GM12878 (cell line): ENCODE results near the gene CSF2. TPM values are rescaled to one million over a fixed set of nuclear protein-coding genes. Genes with fewer than 3 reads are reported as not detected.

Experiments
- BACH1 ChIP-seq: fragments of 450-650 bp; IDR thresholded peaks from 2 replicates; pipeline ENCODE4 v1.6.1; 2017; ENCODE audit warnings: mild to moderate bottlenecking, borderline replicate concordance
- CHD4 ChIP-seq: fragments of 200-600 bp; sonication (generic); IDR thresholded peaks from 2 replicates; pipeline ENCODE4 v1.6.1; 2016; ENCODE audit warnings: mild to moderate bottlenecking
- EED ChIP-seq: sonication (generic); IDR thresholded peaks from 2 replicates; pipeline ENCODE4 v1.6.1; 2016; ENCODE audit warnings: antibody characterized with exemption, low read depth
- IKZF1 ChIP-seq: fragments of 450-650 bp; conservative IDR thresholded peaks from 2 replicates; pipeline ENCODE4 v1.6.1; 2017; ENCODE audit warnings: antibody characterized with exemption, mild to moderate bottlenecking
- RB1 ChIP-seq: fragments of 450-650 bp; formaldehyde crosslinking; IDR thresholded peaks from 2 replicates; pipeline ENCODE4 v1.6.1; 2017; ENCODE audit warnings: mild to moderate bottlenecking, borderline replicate concordance
- RUNX3 ChIP-seq: IDR thresholded peaks from 2 replicates; pipeline ENCODE4 v1.6.1; 2012; ENCODE audit warnings: low read length, inconsistent platforms
- SIN3A ChIP-seq: IDR thresholded peaks from 2 replicates; pipeline ENCODE4 v1.6.1; 2012; ENCODE audit warnings: low read depth, low read length, improper control_type of control experiment
- ZNF622 ChIP-seq: fragments of 450-650 bp; IDR thresholded peaks from 2 replicates; pipeline ENCODE4 v1.6.1; 2017; ENCODE audit warnings: mild to moderate bottlenecking, inconsistent platforms
- polyA plus RNA-seq, 11 experiments: library from polyadenylated mRNA; depleted of rRNA in 4 of 11; unstranded in 6 of 11; stranded (reverse) in 5 of 11; fragments of >200 nt; fragmentation: Nextera tagmentation in 4 of 11; fragmentation: Illumina TruSeq in 1 of 11; extraction: Ambion mirVana in 4 of 11; extraction: Trizol in 1 of 11; gene quantifications; 1 replicate in 1 of 11; 2 replicates in 10 of 11; pipeline versions ENCODE4 v1.2.1 to v1.2.3, GENCODE V29; 2011 to 2016; ENCODE audit warnings: inconsistent platforms in 2 of 11, missing spikeins in 2 of 11, low read depth in 1 of 11
- total RNA-seq, 4 experiments: library from RNA; depleted of rRNA in 3 of 4; stranded (reverse); fragments of >200 nt in 3 of 4; fragmentation: Illumina TruSeq in 1 of 4; extraction: Trizol in 1 of 4; gene quantifications; 2 replicates each; pipeline versions ENCODE4 v1.2.1 to v1.2.3, GENCODE V29; 2013 to 2021
- TF ChIP-seq, protein P1 (sequence below): IDR thresholded peaks from 2 replicates; pipeline ENCODE4 v1.6.1; 2012; ENCODE audit warnings: improper control_type of control experiment, low read depth, low read length; ENCODE audit not compliant: insufficient replicate concordance
- TF ChIP-seq, protein P2 (sequence below), 3 experiments: IDR thresholded peaks in 2 of 3; conservative IDR thresholded peaks in 1 of 3; 2 replicates each; pipeline ENCODE4 v1.5.1; 2011; ENCODE audit warnings: low read depth in 3 of 3, low read length in 3 of 3, mild to moderate bottlenecking in 3 of 3, control low read depth in 2 of 3, moderate library complexity in 2 of 3, inconsistent platforms in 1 of 3, mixed read lengths in 1 of 3; ENCODE audit not compliant: control insufficient read depth in 2 of 3, insufficient read depth in 1 of 3; ENCODE audit errors: extremely low read depth in 1 of 3
- TF ChIP-seq, protein P3 (sequence below): IDR thresholded peaks from 2 replicates; pipeline ENCODE4 v1.6.1; 2011; ENCODE audit warnings: borderline replicate concordance, low read depth, mild to moderate bottlenecking, moderate library complexity, mixed read lengths, low read length; ENCODE audit not compliant: insufficient read depth; ENCODE audit errors: extremely low read length

The CSF2 gene
- total and polyA plus RNA-seq, 10 of the 15 experiments (the other 5 are each of a cell fraction or from before 2014, with no cell fraction given), result 0.15 to 2.0 (median 0.69) TPM; not detected in 2

DNA sequence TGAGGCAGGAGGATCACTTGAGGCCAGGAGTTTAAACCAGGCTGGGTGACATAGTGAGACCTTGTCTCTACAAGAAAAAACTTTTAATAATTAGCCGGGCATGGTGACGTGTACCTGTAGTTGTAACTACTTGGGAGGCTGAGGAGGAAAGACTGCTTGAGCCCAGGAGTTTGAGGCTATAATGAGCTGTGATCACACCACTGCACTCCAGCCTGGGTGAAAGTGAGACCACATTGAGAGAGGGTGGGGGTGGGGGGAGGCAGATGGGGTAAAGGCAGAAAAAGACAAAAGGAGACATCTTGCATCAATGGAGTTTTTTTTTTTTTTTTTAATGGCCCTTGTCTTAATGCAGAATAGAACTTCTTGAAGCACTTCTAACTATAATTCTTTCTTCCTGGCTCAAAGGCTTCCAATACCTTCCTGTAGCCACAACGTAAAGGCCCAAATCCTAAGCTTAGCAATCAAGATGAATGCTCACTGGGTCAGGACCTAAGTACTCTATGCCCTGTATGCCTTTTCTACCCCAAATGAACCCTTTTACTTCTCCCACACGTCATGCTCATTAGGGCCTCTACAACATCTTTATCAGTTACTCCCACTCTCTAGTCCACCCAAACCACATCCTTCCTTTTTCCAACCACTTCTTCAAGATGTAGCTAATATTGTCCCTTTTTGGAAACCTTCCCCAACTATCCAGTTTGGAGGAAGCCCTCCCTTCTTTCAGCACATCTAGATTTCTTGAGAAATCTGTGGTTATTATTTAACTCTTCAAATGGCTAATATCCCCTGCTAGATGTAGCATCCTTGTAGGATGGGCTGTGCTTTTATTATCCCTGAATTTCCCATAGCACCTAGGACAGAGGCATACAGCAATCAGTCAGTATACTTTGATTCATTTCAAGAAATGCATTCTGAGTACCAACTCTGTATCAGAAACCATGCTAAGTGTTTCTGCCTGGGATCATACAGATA lies 40.8 kb downstream of the CSF2 start (continued):
- TF ChIP-seq, protein P1, sequence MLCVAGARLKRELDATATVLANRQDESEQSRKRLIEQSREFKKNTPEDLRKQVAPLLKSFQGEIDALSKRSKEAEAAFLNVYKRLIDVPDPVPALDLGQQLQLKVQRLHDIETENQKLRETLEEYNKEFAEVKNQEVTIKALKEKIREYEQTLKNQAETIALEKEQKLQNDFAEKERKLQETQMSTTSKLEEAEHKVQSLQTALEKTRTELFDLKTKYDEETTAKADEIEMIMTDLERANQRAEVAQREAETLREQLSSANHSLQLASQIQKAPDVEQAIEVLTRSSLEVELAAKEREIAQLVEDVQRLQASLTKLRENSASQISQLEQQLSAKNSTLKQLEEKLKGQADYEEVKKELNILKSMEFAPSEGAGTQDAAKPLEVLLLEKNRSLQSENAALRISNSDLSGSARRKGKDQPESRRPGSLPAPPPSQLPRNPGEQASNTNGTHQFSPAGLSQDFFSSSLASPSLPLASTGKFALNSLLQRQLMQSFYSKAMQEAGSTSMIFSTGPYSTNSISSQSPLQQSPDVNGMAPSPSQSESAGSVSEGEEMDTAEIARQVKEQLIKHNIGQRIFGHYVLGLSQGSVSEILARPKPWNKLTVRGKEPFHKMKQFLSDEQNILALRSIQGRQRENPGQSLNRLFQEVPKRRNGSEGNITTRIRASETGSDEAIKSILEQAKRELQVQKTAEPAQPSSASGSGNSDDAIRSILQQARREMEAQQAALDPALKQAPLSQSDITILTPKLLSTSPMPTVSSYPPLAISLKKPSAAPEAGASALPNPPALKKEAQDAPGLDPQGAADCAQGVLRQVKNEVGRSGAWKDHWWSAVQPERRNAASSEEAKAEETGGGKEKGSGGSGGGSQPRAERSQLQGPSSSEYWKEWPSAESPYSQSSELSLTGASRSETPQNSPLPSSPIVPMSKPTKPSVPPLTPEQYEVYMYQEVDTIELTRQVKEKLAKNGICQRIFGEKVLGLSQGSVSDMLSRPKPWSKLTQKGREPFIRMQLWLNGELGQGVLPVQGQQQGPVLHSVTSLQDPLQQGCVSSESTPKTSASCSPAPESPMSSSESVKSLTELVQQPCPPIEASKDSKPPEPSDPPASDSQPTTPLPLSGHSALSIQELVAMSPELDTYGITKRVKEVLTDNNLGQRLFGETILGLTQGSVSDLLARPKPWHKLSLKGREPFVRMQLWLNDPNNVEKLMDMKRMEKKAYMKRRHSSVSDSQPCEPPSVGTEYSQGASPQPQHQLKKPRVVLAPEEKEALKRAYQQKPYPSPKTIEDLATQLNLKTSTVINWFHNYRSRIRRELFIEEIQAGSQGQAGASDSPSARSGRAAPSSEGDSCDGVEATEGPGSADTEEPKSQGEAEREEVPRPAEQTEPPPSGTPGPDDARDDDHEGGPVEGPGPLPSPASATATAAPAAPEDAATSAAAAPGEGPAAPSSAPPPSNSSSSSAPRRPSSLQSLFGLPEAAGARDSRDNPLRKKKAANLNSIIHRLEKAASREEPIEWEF, result no peak
- TF ChIP-seq BACH1 (no peak), ZNF622 (no peak), SIN3A (no peak), IKZF1 (peak; percentile 64), EED (0 out of 2 replicates have a peak, but pooled peaks have one; percentile 34), RUNX3 (peak; percentile 93), CHD4 (no peak), RB1 (no peak)
- TF ChIP-seq, protein P2, sequence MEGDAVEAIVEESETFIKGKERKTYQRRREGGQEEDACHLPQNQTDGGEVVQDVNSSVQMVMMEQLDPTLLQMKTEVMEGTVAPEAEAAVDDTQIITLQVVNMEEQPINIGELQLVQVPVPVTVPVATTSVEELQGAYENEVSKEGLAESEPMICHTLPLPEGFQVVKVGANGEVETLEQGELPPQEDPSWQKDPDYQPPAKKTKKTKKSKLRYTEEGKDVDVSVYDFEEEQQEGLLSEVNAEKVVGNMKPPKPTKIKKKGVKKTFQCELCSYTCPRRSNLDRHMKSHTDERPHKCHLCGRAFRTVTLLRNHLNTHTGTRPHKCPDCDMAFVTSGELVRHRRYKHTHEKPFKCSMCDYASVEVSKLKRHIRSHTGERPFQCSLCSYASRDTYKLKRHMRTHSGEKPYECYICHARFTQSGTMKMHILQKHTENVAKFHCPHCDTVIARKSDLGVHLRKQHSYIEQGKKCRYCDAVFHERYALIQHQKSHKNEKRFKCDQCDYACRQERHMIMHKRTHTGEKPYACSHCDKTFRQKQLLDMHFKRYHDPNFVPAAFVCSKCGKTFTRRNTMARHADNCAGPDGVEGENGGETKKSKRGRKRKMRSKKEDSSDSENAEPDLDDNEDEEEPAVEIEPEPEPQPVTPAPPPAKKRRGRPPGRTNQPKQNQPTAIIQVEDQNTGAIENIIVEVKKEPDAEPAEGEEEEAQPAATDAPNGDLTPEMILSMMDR (IDR thresholded peaks at IDR 0.05 in 2 of 3, conservative IDR thresholded peaks at IDR 0.05 in 1 of 3; ENCODE audit: control insufficient read depth in 2 of 3, extremely low read depth in 1 of 3, insufficient read depth in 1 of 3, low read depth in 3 of 3, low read length in 3 of 3), result no peak
- TF ChIP-seq, protein P3, sequence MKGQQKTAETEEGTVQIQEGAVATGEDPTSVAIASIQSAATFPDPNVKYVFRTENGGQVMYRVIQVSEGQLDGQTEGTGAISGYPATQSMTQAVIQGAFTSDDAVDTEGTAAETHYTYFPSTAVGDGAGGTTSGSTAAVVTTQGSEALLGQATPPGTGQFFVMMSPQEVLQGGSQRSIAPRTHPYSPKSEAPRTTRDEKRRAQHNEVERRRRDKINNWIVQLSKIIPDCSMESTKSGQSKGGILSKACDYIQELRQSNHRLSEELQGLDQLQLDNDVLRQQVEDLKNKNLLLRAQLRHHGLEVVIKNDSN, result no peak
